Right hindlimb (tissue), 1 donor: Measurements from ENCODE around the gene CFAP74.

ENCODE experiments used
- DNase-seq: peaks from one replicate; pipeline ENCODE4 v3.0.0-alpha.2; 2018

The CFAP74 gene

GRCh38 chr1:1969505-1969900 lies 34.1 kb downstream of the CFAP74 start:
- DNase-seq = no peak

DNA sequence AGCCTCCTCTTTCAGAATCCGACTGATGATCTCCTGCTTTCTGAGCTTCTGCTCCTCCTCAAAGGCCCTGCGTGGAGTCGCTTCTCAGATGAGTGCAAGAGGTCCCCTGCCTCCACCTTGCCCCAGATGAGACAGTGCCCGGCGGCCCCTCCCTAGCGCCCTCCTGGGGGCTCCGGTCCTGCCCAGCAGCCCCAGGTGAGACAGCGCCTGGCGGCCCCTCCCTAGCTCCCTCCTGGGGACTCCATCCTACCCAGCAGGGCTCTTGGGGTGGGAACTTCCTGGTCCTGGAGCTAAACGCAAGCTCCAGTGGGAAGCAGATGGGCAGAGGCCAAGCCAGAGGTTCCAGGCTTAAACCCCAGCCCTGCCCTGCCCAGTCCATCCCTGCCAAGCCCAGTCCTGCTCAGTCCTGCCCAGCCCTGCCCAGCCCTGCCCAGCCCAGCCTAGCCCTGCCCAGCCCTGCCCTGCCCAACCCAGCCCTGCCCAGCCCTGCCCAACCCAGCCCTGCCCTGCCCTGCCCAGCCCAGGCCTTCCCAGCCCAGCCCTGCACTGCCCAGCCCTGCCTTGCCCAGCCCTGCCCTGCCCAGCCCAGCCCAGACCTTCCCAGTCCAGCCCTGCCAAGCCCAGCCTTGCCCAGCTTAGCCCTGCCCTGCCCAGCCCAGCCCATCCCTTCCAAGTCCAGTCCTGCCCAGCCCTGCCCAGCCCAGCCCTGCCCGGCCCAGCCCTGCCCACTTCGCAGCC lies 34.6 kb downstream of the CFAP74 start:
- no peak for DNase-seq

DNA sequence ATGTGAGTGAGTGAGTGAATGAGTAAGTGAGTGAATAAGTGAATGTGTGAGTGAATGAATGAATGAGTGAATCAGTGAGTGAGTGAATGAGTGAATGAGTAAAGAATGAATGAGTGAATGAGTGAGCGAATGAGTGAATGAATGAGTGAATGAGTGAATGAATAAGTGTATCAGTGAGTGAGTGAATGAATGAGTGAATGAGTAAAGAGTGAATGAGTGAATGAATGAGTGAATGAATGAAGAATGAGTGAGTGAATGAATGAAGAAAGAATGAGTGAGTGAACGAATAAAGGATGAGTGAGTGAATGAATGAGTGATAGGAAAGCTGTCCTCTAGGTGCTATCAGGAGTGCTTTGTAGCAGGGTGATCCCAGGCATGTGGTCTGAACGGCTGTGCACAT lies 35.7 kb downstream of the CFAP74 start:
- no peak for DNase-seq

DNA sequence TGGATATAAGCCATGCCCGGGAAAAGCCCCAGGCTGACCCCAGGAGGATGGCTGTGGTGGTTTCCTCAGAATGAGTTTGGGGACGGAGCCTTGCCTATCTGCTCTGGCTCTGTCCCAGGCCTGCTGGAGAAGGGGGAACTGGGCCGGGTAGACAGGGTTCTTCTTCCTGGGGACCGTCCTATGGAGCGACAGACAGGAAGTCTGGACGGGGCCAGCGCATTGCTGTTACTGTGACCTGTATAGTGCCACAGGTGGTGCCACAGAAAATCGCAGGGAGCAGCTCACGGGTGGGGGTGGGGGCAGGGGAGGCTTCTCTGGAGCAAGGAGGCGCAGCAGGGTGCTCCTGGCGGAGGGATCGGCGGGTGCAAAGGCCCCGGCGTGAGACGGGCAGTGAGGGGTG lies 36.4 kb downstream of the CFAP74 start:
- no peak for DNase-seq

DNA sequence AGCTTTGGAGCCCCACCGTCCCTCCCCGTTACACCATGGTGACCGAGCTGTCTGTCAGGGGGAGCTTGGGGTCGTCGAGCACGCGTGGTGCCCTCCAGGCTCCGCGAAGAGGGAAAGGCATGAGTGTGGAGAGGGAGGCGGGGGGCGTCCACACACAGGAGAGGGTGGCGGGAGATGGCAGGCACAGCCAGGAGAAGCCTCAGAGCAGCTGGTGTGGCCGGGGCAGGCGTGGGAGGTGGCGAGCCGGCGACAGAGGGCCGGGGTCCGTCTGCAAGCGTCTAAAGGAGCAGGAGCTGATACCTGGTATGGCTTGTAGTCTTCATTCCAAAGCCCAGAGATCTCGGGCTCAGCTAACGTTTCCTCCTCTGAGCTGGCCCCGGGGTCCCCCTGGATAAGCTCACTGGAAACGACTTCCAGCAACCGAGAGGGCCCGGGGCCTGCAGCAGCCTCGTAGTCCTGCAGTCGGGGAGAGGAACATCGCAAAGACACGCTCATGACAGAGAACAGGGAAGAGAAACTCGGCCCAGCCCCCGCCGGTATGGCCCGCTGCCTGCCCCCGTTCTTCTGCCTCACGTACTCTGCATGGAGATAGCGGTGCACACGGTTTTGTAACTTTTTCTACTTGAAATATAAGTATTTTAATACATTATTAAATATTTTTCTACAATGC lies 37.4 kb downstream of the CFAP74 start:
- DNase-seq = no peak

DNA sequence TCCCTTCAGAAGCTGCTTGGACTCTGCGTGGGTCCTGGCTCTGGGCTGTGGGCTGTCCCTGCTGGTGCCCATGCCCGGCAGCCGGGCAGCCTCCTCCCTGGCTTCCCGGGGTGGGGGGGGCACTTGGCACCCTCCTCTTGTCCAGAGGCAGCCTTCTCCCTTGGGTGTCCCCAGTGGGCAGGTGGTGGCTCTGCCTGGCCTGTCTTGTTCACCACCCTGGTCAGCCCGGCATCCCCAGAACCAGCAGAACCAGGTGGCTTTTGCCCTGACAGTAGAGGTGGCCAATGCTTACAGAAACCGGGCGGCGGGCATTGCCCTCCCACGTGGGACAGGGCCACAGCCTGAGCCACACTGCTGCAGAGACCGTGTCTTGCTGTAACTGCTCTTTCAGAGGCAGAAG lies 38.0 kb downstream of the CFAP74 start:
- DNase-seq = no peak

GRCh38 chr1:1964811-1965210 lies 38.8 kb downstream of the CFAP74 start:
- DNase-seq = no peak

DNA sequence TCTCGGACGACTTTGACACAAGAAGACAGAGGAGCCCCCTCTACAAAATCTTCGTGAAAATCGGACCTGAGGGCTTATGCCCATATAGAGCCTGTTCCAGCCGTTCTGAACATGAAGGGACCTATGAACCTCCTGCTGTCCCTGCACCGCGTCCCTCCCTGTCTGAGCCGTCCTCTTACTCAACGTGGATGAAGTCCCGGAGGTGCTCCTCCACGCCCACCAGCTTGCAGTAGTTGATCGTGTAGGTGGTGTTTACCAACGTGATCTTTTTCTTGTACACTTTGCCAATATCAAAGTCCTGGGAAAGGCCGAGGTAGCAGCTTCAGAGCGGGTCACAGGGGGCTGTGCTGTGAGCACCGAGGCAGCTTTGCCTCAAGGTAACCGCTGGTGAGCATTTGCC lies 40.0 kb downstream of the CFAP74 start:
- DNase-seq = no peak

DNA sequence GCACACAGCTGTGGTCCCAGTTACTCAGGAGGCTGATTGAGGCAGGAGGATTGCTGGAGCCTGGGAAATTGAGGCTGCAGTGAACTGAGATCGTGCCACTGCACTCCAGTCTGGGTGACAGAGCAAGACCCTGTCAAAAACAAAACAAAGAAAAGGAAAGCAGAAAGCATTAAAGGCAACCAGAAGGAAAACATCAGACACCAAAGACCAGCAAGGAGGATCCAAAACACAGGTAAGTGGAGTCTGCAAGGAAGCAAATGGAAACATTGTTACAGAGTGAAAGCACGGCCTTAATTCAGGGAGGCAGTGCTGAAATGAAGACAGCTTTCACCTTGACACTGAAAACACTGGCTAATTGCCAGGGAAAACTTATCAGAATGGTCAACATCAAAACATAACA lies 40.8 kb downstream of the CFAP74 start:
- DNase-seq = no peak

DNA sequence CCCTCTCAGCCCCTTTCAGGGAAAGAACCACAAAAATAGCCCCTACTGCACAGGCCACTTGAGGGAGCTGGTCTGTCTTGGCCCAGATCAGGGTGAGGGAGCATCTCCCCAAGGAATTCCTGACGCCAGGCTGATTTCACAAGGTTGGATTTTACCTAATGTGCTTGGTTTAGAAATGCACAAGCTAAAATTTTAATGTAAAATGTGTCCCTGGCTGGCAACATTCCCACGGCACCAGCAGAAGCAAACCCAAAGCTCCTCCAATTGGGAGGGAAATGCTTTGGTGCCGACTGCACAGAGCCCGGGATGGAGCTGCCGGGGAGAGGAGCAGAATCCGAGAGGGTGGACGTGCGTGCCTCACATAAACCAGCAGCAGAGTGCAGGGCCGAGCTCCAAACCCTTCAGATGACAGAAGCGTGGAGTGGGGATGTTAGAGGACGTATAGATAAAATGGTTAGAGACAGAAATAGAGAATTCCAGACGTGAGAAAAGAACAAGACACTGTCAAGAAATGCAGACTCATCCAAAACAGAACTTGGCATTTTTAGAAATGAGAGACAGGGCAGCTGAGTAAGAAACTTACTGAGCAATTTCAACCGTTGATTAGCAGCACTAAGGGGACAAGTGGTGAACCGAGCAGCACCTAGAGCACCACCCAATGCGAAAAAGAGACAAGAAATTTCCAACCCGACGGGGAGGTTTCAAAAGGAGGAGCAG lies 42.9 kb downstream of the CFAP74 start:
- DNase-seq = no peak

- DNase-seq = peak; percentile 81
Observed at GRCh38 chr1:1959840-1960479, 43.6 kb downstream of the CFAP74 start.

DNA sequence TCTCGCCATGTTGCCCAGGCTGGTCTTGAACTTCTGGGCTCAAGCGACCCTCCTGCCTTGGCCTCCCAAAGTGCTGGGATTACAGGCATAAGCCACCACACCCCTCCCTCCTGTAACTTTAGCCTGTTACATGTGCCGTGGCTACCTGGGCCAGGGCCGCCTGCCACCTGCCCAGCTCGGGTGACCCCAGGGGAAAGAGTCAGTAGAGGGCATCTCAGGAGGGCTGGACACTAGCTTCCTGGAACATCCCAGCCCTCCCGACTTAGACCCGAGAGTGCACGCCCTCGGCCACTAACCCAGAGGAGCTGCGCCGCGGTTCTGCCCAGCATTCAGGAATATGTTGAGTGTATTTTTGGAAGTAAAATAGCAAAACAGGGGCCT lies 44.1 kb downstream of the CFAP74 start:
- DNase-seq = no peak

- no peak for DNase-seq
Observed at GRCh38 chr1:1958071-1958541, 45.5 kb downstream of the CFAP74 start.

DNA sequence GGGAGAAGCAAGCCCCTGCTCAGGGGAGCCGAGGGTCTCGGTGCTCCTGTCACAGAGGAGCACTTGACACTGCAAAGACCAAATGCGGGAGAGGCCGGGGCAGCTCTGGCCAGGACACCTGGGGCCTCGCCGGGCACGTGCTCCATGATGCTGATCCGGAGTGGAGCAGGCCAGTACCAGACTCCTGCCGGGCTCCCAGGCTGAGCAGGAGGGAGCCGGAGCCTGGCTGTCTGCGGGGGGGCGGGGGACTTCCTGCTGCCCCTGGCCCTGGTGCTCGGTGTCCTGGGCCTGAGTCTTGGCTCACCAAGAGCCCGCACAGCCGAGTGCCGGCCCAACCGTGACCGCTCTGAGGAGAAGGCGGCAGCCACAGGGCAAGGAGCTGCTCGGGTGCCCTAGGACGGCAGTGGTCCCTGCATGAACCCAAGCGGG lies 46.0 kb downstream of the CFAP74 start:
- DNase-seq = no peak

GRCh38 chr1:1956586-1957532 lies 46.7 kb downstream of the CFAP74 start:
- DNase-seq = no peak

GRCh38 chr1:1956101-1956500 lies 47.5 kb downstream of the CFAP74 start:
- DNase-seq = no peak

DNA sequence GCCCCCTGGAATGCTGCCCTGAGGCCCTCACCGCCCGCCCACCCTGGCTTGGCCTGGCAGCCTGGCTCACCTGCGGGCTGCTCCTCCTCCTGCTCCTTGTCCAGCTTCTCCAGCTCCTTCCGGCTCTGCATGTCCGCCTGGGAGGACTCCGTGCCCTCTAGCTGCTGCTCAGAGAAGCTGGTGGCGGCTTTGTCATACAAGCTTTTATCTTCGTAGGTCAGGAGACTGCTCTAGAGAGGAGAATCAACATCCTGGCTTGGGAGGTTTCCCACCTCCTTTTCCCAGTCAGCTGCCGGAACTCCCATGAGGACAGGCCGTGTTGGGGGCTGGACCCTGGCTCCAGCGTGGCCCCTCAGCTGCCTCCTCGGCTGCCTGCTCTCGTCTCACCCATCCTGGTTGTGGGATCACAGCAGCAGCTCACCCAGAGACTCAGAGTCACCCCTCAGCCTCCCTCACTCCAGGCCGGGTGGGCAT lies 47.9 kb downstream of the CFAP74 start:
- no peak for DNase-seq

- no peak for DNase-seq
Observed at GRCh38 chr1:1954831-1955441, 48.6 kb downstream of the CFAP74 start.

DNA sequence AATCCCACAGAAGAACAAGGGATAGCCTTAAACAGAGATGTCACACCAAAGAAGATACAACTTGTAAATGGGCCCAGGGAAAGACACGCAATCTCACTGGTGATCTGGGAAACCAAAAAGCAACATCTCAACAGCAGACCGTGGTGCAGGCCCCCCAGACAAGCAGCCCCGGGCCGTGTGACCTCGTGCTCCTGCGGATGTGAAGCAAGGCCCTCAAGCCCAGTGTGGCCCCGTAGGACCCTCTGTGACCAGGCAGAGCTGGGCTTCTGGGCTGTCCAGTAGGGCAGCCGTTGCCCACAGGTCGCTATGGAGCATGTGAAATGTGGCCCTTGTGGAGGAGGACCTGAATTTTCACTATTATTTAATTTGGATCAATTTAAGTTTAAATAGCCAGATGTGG lies 49.6 kb downstream of the CFAP74 start:
- DNase-seq = no peak

DNA sequence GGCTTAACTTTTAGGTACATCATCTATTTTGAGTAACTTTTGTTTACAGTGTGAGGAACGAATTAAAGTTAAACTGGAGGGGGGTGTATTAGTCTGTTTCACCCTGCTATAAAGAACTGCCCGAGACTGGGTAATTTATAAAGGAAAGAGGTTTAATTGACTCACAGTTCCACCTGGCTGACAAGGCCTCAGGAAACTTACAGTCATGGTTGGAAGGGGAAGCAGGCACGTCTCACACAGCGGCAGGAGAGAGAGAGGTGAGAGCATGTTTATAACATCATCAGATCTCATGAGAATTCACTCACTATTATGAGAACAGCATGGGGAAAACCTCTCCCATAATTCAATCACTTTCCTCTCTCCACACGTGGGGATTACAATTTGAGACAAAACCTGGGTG lies 52.6 kb downstream of the CFAP74 start:
- DNase-seq = no peak

GRCh38 chr1:1948783-1949182 lies 54.8 kb downstream of the CFAP74 start:
- no peak for DNase-seq

GRCh38 chr1:1947493-1947892 lies 56.1 kb downstream of the CFAP74 start:
- no peak for DNase-seq
